DMS114 treated with DMSO at 0.1 percent for 48 hours (cell line): ENCODE data around the gene MUC12.
"Not testable (repeated sequence)": the region's sequence is repeated elsewhere in the genome, so short reads cannot be mapped to it uniquely, and the experiment has no call there.

Experiments used
- DNase-seq: peaks from one replicate; lab custom pipeline; 2025; ENCODE audit not compliant: unreplicated experiment; lab: John Stamatoyannopoulos, UW

Gene MUC12

GRCh38 chr7:101058355-101058754 lies 89.0 kb downstream of the MUC12 start:
- DNase-seq: no peak

GRCh38 chr7:101059620-101059942 lies 90.2 kb downstream of the MUC12 start:
- no peak for DNase-seq

- DNase-seq: no peak
Measured at GRCh38 chr7:101060992-101061391, 91.6 kb downstream of the MUC12 start.

- DNase-seq: not testable (repeated sequence)
Measured at GRCh38 chr7:101064176-101064550, 94.8 kb downstream of the MUC12 start.

GRCh38 chr7:101065162-101065561 lies 95.8 kb downstream of the MUC12 start:
- DNase-seq: not testable (repeated sequence)

- no peak for DNase-seq
Measured at GRCh38 chr7:101066141-101066832, 96.9 kb downstream of the MUC12 start.

- no peak for DNase-seq
Measured at GRCh38 chr7:101066833-101067177, 97.4 kb downstream of the MUC12 start.

GRCh38 chr7:101068401-101068800 lies 99.0 kb downstream of the MUC12 start:
- DNase-seq: no peak
